GM19023 (cell line): Measurements from ENCODE around the gene SNAPC2.
"Not testable (repeated sequence)": the region's sequence is repeated elsewhere in the genome, so short reads cannot be mapped to it uniquely, and the experiment has no call there.

ENCODE experiments used
- ATAC-seq: cut with Tn5 transposase; IDR thresholded peaks from one replicate; pipeline ENCODE4 v1.9.1; 2021; ENCODE audit warnings: mild to moderate bottlenecking, moderate library complexity; ENCODE audit not compliant: unreplicated experiment

The SNAPC2 gene

GRCh38 chr19:7888145-7888825, 31.9 kb upstream of the SNAPC2 start, which contains the start of gene LRRC8E:
TSS of gene LRRC8E (plus strand) at chr19:7888510. CDS start at chr19:7895604, 7,094 bp downstream.
- no peak for ATAC-seq

- no peak for ATAC-seq
Observed at GRCh38 chr19:7888826-7889217, 31.3 kb upstream of the SNAPC2 start.

DNA sequence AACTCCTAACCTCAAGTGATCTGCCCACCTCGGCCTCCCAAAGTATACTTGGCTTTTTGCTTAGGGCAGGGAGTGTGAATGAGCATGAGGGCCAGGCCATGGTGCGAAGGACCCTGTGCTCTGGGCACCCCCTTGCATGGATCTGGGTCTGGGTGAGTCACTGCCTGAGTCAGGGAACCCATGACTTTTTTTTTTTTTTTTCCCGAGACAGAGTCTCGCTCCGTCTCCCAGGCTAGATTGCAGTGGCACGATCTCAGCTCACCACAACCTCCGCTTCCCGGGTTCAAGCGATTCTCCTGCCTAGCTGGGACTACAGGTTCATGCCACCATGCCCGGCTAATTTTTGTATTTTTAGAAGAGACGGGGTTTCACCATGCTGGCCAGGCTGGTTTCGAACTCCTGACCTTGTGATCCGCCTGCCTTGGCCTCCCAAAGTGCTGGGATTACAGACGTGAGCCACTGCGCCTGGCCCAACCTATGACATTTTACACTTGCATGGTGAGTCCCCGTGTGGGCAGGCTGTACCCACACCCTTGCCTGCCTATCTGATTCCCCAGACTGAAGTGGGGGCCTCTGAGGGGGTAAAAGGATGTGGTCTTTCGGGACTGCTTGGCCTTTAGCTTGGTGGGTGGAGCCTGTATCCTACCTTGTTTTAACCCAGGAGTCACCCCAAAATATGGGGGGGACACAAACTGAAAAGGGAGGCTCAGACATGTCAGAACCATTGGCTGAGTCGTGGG, 26.6 kb upstream of the SNAPC2 start:
- not testable (repeated sequence) for ATAC-seq

GRCh38 chr19:7894612-7895309, 25.4 kb upstream of the SNAPC2 start:
- ATAC-seq = no peak

DNA sequence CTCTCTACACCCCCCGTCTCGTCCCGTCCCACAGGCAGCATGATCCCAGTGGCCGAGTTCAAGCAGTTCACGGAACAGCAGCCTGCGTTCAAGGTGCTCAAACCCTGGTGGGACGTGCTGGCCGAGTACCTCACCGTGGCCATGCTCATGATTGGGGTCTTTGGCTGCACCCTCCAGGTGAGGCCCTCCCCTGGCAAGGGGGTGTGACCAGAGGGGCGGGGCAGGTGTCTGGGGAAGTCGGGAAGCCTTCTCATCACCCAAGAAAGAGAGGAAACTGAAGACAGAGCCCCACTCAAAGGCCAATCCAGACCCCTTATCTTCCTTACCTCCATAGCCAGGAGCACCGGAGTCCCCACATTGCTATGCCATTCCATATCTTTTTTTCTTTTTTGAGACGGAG, 24.6 kb upstream of the SNAPC2 start:
- no peak for ATAC-seq

- ATAC-seq = no peak
Observed at GRCh38 chr19:7897292-7897691, 22.8 kb upstream of the SNAPC2 start.

GRCh38 chr19:7898967-7899366, 21.2 kb upstream of the SNAPC2 start:
- ATAC-seq = no peak

GRCh38 chr19:7899751-7900378, 20.3 kb upstream of the SNAPC2 start:
- no peak for ATAC-seq

DNA sequence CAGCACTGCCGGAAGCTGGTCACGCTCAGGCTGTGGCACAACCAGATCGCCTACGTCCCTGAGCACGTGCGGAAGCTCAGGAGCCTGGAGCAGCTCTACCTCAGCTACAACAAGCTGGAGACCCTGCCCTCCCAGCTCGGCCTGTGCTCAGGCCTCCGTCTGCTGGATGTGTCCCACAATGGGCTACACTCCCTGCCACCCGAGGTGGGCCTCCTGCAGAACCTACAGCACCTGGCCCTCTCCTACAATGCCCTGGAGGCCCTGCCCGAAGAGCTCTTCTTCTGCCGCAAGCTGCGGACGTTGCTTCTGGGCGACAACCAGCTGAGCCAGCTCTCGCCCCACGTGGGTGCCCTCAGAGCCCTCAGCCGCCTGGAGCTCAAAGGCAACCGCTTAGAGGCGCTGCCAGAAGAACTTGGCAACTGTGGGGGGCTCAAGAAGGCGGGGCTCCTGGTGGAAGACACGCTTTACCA, 19.7 kb upstream of the SNAPC2 start:
- no peak for ATAC-seq

- ATAC-seq = no peak
Observed at GRCh38 chr19:7900931-7901330, 19.2 kb upstream of the SNAPC2 start.

- no peak for ATAC-seq
Observed at GRCh38 chr19:7901337-7901736, 18.8 kb upstream of the SNAPC2 start.

- ATAC-seq = no peak
Observed at GRCh38 chr19:7902796-7903243, 17.3 kb upstream of the SNAPC2 start.

- ATAC-seq = peak; percentile 89
Observed at GRCh38 chr19:7903244-7904073, 16.7 kb upstream of the SNAPC2 start, which contains the start of gene MAP2K7. TSS of gene MAP2K7 (plus strand) at chr19:7903877. CDS start at chr19:7903945, 68 bp downstream.

DNA sequence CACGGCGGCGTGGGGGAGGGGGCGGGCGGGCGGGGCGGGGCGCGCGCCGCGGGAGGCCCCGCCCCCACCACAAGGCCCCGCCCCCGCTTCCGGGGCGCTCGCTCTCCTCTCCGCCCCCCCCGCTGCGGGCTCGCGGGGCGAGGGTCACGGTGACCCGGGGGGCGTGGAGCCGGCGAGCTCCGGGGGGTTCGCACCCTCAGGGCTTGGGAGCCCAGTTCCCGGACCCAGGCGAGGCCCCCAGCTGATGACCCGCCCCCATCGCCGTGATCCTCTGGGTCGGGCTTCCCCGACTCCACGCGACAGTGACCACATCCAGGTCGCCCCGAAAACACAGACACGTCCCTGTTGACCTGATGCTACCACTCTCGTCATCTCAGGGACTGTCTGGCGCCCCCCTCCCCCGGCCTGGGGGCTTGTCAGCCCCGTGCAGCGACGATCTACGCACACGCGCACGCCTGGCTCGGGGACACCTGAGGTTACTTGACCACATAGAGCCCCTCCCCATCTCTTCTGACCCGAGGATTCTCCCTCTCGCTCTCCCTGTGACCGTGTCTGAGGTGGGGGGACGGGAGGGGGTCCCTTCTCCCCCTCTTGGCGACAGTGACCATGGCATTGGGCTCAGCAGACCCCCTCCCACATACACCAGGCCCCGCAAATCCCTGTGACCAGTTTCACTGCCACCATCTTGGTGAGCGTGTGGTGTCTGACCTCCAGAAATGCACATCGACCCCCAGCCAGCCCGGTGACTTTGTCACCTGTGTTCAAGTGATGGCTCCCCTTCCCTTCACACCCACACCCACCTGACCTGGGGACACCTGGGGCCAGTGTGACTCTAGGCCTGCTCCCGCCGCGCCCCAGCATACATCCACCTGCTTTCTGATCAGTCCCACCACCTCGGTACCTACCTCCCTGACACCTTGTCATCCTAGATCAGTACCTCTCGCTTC, 15.8 kb upstream of the SNAPC2 start:
- peak; percentile 35 for ATAC-seq

DNA sequence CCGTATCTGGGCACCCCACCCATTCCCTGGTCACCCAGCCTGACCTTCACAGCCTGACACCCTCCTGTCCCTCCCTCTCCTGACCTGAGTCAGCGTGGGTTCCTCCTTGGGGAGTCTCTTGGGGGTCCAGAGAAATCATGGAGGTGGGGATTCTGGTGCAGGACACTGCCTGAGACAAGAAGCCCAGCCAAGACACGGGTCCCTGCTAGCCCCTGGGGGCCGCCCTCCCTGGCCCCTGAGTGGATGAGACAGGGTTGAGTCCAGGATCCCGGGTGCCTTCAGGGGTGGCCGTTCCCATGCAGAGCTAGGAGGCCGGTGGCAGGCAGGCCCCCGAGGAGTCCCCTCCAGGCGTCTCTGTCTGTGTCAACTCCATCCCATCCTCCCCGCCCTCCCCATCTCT, 14.9 kb upstream of the SNAPC2 start:
- no peak for ATAC-seq

- ATAC-seq = no peak
Observed at GRCh38 chr19:7905859-7906258, 14.3 kb upstream of the SNAPC2 start.

- no peak for ATAC-seq
Observed at GRCh38 chr19:7907122-7907521, 13.0 kb upstream of the SNAPC2 start.

DNA sequence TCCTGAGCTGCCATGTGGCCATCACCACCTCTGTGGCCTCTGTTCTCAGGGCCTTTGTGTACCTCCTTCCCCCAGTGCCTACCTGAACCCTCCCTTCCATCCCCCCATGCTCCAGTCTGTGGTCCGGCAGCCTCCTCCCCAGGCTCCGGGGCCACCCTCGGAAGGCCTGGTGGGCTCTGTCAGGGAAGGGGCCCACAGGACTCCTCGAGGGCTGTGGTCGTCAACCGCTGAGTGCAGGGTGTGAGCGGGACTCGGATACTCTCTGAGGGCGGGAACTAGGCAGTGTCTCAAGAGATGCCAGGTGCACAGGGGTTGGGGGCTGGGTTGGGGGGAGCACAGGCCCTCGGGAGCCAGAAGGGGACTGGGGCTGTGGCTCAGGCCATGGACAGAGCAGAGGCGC, 12.6 kb upstream of the SNAPC2 start:
- no peak for ATAC-seq

- ATAC-seq = no peak
Observed at GRCh38 chr19:7908078-7908699, 11.9 kb upstream of the SNAPC2 start.
